Bronchial epithelial cell (primary cell): ENCODE results near the gene ANGPTL2. TPM values are rescaled to one million over a fixed set of nuclear protein-coding genes. Genes with fewer than 3 reads are reported as not detected.

ENCODE experiments used
- DNase-seq: peaks from one replicate; pipeline ENCODE4 v3.0.0-alpha.2; 2010; ENCODE audit warnings: low read depth
- FAIRE-seq: peaks from 2 replicates; lab custom pipeline; 2011; peaks lifted over from hg19 to GRCh38; lab: Jason Lieb, UNC
- H3K27me3 ChIP-seq: 2 replicates; pipeline ENCODE4 v1.5.1; 2011; ENCODE audit warnings: low read length; ENCODE audit not compliant: control insufficient read depth, insufficient read depth
- H3K36me3 ChIP-seq: 2 replicates; pipeline ENCODE4 v1.5.1; 2011; ENCODE audit warnings: low read length; ENCODE audit not compliant: control insufficient read depth, insufficient read depth
- H3K4me3 ChIP-seq: 2 replicates; pipeline ENCODE4 v1.5.1; 2011; ENCODE audit warnings: mild to moderate bottlenecking, low read depth, low read length, control low read depth
- CTCF ChIP-seq: IDR thresholded peaks from 2 replicates; pipeline ENCODE4 v1.5.1; 2011; ENCODE audit warnings: mild to moderate bottlenecking, moderate library complexity, low read length, control low read depth, inconsistent platforms; ENCODE audit not compliant: insufficient read depth, severe bottlenecking
- total RNA-seq: library from RNA; depleted of rRNA; stranded (reverse); fragments of >200 nt; gene quantifications from 2 replicates; pipeline ENCODE4 v1.2.1, GENCODE V29; 2014

Gene ANGPTL2
- total RNA-seq, 1 donor from 2014 or later = 0.79 TPM

GRCh38 chr9:127109212-127109711, 13.2 kb downstream of the ANGPTL2 start:
- no peak for TF ChIP-seq CTCF
- DNase-seq (no peak), FAIRE-seq (no peak)
- Histone ChIP-seq H3K36me3 (no peaks in the 10 kb centered on the region), H3K4me3 (no peak overlapping the region), H3K27me3 (peaks cover 17% of the 10 kb centered on the region)

GRCh38 chr9:127107929-127108876, 14.2 kb downstream of the ANGPTL2 start:
- Histone ChIP-seq H3K27me3 (peaks cover 17% of the 10 kb centered on the region), H3K36me3 (no peaks in the 10 kb centered on the region), H3K4me3 (no peak overlapping the region)
- no peak for DNase-seq
- FAIRE-seq = no peak
- no peak for TF ChIP-seq CTCF

- DNase-seq (no peak), FAIRE-seq (no peak)
- H3K27me3 ChIP-seq = peaks cover 18% of the 10 kb centered on the region
- no peak for TF ChIP-seq CTCF
- H3K4me3 ChIP-seq = no peak overlapping the region
- no peaks in the 10 kb centered on the region for H3K36me3 ChIP-seq
These were observed 15.1 kb downstream of the ANGPTL2 start for GRCh38 chr9:127107171-127107928.

- no peak overlapping the region for H3K4me3 ChIP-seq
- no peak for DNase-seq
- no peak for FAIRE-seq
- TF ChIP-seq CTCF = no peak
- H3K36me3 ChIP-seq = no peaks in the 10 kb centered on the region
- H3K27me3 ChIP-seq = peaks cover 19% of the 10 kb centered on the region
These were observed 16.0 kb downstream of the ANGPTL2 start for GRCh38 chr9:127106466-127106855.

GRCh38 chr9:127105805-127106465, 16.5 kb downstream of the ANGPTL2 start:
- no peaks in the 10 kb centered on the region for H3K36me3 ChIP-seq

More at GRCh38 chr9:127105805-127106465, 16.5 kb downstream of the ANGPTL2 start:
- H3K27me3 ChIP-seq = peaks cover 23% of the 10 kb centered on the region
- no peak for DNase-seq
- TF ChIP-seq CTCF = no peak
- H3K4me3 ChIP-seq = no peak overlapping the region
- FAIRE-seq = no peak
